ENCODE measurements around the gene OR51Q1. TPM values are rescaled to one million over a fixed set of nuclear protein-coding genes. Genes with fewer than 3 reads are reported as not detected.

The OR51Q1 gene
- total and polyA plus RNA-seq, 2 donors (not counting 1 experiment from before 2014, with no cell fraction given): not detected

GRCh38 chr11:5449023-5449422 lies 27.1 kb downstream of the OR51Q1 start, which contains the start of gene OR51I2:
Gene OR51I2, plus strand, starts transcription at chr11:5449323. Its CDS starts 4,166 bp downstream, at chr11:5453489.
- H4K20me1 ChIP-seq (ENCODE audit: control insufficient read depth, extremely low read depth, insufficient read depth, low read length): no peaks in the 10 kb centered on the region
- no peak within 1 kb of the TSS for H3K4me2 ChIP-seq (ENCODE audit: extremely low read depth, insufficient read depth, low read length)
- no peak within 1 kb of the TSS for H3K27ac ChIP-seq (ENCODE audit: insufficient read depth, low read length)
- H2AFZ ChIP-seq (ENCODE audit: low read length): no peak within 1 kb of the TSS
- H3K9me3 ChIP-seq (ENCODE audit: control insufficient read depth, insufficient read depth, low read depth, low read length): no peaks in the 10 kb centered on the region
- TF ChIP-seq EZH2 (IDR thresholded peaks at IDR 0.05; ENCODE audit: low read length, missing control alignments) (no peak), CTCF (conservative IDR thresholded peaks at IDR 0.05 in 1 of 2, IDR thresholded peaks at IDR 0.05 in 1 of 2; ENCODE audit: low read depth in 1 of 2, low read length in 2 of 2) (no peak)
- H3K4me1 ChIP-seq (ENCODE audit: control insufficient read depth, extremely low read depth, insufficient read depth, low read length): no peaks in the 10 kb centered on the region
- no peak within 1 kb of the TSS for H3K9ac ChIP-seq (ENCODE audit: insufficient read depth, low read length)
- H3K4me3 ChIP-seq (replicated peaks in 1 of 4; ENCODE audit: control extremely low read depth in 1 of 4, insufficient read depth in 1 of 4, low read depth in 3 of 4, low read length in 4 of 4): no peak within 1 kb of the TSS
- no peak for DNase-seq (ENCODE audit: low read depth in 2 of 2)
- no peaks in the 10 kb centered on the region for H3K36me3 ChIP-seq (ENCODE audit: control insufficient read depth, insufficient read depth, low read length)
- no peaks in the 10 kb centered on the region for H3K79me2 ChIP-seq (ENCODE audit: control insufficient read depth, insufficient read depth, low read length)
- H3K27me3 ChIP-seq (ENCODE audit: control insufficient read depth, insufficient read depth, low read length): no peaks in the 10 kb centered on the region

GRCh38 chr11:5449432-5449831 lies 27.5 kb downstream of the OR51Q1 start:
- no peaks in the 10 kb centered on the region for H3K79me2 ChIP-seq (ENCODE audit: control insufficient read depth, insufficient read depth, low read length)
- no peaks in the 10 kb centered on the region for H3K36me3 ChIP-seq (ENCODE audit: control insufficient read depth, insufficient read depth, low read length)
- no peak overlapping the region for H3K4me2 ChIP-seq (ENCODE audit: extremely low read depth, insufficient read depth, low read length)
- no peak overlapping the region for H3K4me3 ChIP-seq (replicated peaks in 1 of 4; ENCODE audit: control extremely low read depth in 1 of 4, insufficient read depth in 1 of 4, low read depth in 3 of 4, low read length in 4 of 4)
- no peak overlapping the region for H3K9ac ChIP-seq (ENCODE audit: insufficient read depth, low read length)
- no peaks in the 10 kb centered on the region for H3K4me1 ChIP-seq (ENCODE audit: control insufficient read depth, extremely low read depth, insufficient read depth, low read length)
- TF ChIP-seq EZH2 (IDR thresholded peaks at IDR 0.05; ENCODE audit: low read length, missing control alignments) (no peak), CTCF (conservative IDR thresholded peaks at IDR 0.05 in 1 of 2, IDR thresholded peaks at IDR 0.05 in 1 of 2; ENCODE audit: low read depth in 1 of 2, low read length in 2 of 2) (no peak)
- no peaks in the 10 kb centered on the region for H4K20me1 ChIP-seq (ENCODE audit: control insufficient read depth, extremely low read depth, insufficient read depth, low read length)
- no peaks in the 10 kb centered on the region for H3K9me3 ChIP-seq (ENCODE audit: control insufficient read depth, insufficient read depth, low read depth, low read length)
- no peaks in the 10 kb centered on the region for H3K27me3 ChIP-seq (ENCODE audit: control insufficient read depth, insufficient read depth, low read length)
- no peak overlapping the region for H3K27ac ChIP-seq (ENCODE audit: insufficient read depth, low read length)
- no peak for DNase-seq (ENCODE audit: low read depth in 2 of 2)
- H2AFZ ChIP-seq (ENCODE audit: low read length): no peak overlapping the region

- DNase-seq (ENCODE audit: low read depth in 2 of 2): no peak
- Histone ChIP-seq H3K27me3 (ENCODE audit: control insufficient read depth, insufficient read depth, low read length) (no peaks in the 10 kb centered on the region), H3K79me2 (ENCODE audit: control insufficient read depth, insufficient read depth, low read length) (no peaks in the 10 kb centered on the region), H3K9ac (ENCODE audit: insufficient read depth, low read length) (no peak overlapping the region), H3K27ac (ENCODE audit: insufficient read depth, low read length) (no peak overlapping the region), H3K36me3 (ENCODE audit: control insufficient read depth, insufficient read depth, low read length) (no peaks in the 10 kb centered on the region), H3K4me1 (ENCODE audit: control insufficient read depth, extremely low read depth, insufficient read depth, low read length) (no peaks in the 10 kb centered on the region), H3K4me3 (replicated peaks in 1 of 4; ENCODE audit: control extremely low read depth in 1 of 4, insufficient read depth in 1 of 4, low read depth in 3 of 4, low read length in 4 of 4) (no peak overlapping the region), H2AFZ (ENCODE audit: low read length) (no peak overlapping the region), H3K9me3 (ENCODE audit: control insufficient read depth, insufficient read depth, low read depth, low read length) (no peaks in the 10 kb centered on the region), H4K20me1 (ENCODE audit: control insufficient read depth, extremely low read depth, insufficient read depth, low read length) (no peaks in the 10 kb centered on the region), H3K4me2 (ENCODE audit: extremely low read depth, insufficient read depth, low read length) (no peak overlapping the region)
- TF ChIP-seq EZH2 (IDR thresholded peaks at IDR 0.05; ENCODE audit: low read length, missing control alignments) (no peak), CTCF (conservative IDR thresholded peaks at IDR 0.05 in 1 of 2, IDR thresholded peaks at IDR 0.05 in 1 of 2; ENCODE audit: low read depth in 1 of 2, low read length in 2 of 2) (no peak)
These were observed 39.2 kb downstream of the OR51Q1 start for GRCh38 chr11:5460983-5461621.
